ENCODE measurements around the gene EDN2.

The EDN2 gene

DNA sequence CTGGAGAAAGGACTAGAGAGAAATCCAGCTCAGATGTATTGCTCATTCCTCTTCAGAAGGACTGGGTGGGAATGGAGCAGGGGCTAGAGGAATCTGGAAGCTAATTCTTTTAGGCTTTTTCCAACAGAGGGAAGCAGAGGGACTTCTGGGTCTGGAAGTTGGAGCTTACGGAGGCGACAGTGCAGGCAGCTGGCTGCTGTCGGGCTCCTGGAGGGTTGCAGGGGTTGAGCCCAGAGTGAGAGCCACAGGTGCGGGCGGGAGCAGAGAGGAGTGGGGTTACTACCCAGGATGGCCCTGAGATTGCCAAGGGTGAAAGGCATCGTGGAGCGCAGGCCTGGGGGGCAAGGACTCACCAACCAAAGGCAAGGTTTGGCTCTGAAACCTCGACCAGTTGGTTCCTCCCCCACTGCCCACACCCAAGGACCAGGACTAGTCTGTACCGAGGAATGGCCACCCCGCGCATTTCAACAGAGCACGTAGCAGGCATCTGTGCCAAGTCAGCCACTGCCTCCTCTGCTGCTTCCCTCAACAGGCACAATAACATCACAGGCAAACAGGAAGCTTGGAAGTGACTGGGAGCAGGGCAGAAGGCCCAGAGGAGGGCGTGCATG lies 22.7 kb upstream of the EDN2 start:
- TF ChIP-seq GLIS3 (CRISPR knock-in tag; IDR thresholded peaks at IDR 0.05) = no peak
- no peak for TF ChIP-seq ZNF8 (CRISPR knock-in tag; IDR thresholded peaks at IDR 0.05)
- no peak for TF ChIP-seq OSR1 (CRISPR knock-in tag; IDR thresholded peaks at IDR 0.05)
- no peak for TF ChIP-seq SNAI2 (CRISPR knock-in tag; IDR thresholded peaks at IDR 0.05)
- TF ChIP-seq ZC3H10 (CRISPR knock-in tag; IDR thresholded peaks at IDR 0.05) = no peak
- TF ChIP-seq ZFP30 (CRISPR knock-in tag; IDR thresholded peaks at IDR 0.05) = no peak
- TF ChIP-seq ZNF565 (CRISPR knock-in tag; conservative IDR thresholded peaks at IDR 0.05; ENCODE audit: low read depth) = no peak
- ATAC-seq = no peak

DNA sequence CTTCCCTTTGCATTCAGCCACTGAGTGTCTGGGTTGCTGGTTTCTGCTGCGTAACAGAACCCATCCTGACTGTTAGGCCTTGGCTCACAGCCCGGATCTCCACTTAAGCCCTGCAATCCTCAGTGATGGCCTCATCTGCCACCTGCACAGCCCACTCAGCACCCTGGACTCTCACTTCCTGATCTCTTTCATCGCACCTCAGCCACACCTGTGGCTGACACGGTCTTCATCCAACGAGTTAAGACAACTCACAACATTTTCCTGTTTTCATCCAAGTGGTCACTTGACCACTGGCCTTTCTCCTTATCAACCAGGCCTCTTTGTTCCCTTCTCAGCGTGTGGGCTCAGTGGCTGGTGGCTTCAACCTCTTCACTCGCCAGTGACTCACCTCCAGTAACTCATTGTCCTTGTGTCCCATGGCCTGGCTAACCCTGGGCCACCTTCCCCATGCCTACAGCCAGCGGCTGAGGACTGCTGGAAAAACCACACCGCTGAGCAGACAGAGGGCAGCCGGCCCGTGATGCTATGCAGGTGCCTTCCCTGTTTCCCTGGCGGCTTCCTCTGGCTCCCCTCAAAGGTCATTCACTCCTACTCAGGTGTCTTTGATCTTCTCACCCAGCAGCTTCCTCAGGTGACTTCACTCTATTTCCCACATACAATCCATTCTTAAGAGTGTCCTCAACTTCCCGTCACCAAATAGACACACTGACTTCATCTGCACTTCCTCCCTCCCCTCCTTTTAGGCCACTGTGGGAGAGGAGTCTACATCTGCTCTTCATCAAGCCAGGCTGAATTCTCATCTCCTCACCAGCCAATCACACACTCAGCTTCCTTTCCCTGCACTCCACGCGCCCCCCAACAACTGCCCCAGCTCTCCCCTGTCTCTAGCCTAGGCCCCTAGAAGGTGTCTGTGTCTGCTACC lies 19.9 kb upstream of the EDN2 start:
- peak; percentile 59 for ATAC-seq

DNA sequence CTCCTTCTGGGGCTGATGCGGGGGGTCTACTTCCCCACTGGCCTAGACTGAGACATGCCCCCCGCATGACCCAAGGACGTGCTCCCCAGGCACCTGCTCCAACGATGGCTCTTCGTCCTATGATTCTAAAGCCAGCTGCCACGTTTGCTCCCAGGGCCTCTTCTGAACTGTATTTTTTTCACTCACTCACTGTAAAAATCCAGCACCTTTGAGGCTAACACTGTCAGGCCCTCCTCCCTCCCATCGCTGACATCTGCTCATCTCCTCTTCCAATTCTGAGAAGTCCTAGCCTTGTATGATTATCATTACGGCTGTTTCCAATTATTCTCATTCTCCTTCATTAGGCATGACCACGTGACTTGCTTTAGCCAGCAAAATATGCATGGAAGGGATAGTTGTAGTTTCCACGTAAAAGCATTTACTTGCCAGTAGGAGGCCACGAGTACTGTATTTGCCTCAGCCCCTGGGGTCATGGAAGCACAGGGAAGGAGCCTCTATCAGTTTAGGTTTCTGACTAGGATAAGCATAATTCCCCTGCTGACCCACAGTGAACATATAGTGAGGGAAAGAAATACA lies 19.1 kb upstream of the EDN2 start:
- TF ChIP-seq TCF4 (CRISPR knock-in tag; IDR thresholded peaks at IDR 0.05; ENCODE audit: borderline replicate concordance) (peak; percentile 65), BACH2 (CRISPR knock-in tag; IDR thresholded peaks at IDR 0.05; ENCODE audit: borderline replicate concordance) (no peak)
- peak; percentile 52 for ATAC-seq

More for the DNA sequence above, 19.9 kb upstream of the EDN2 start:
- no peak for TF ChIP-seq PPARA (CRISPR knock-in tag; IDR thresholded peaks at IDR 0.05; ENCODE audit: borderline replicate concordance)
- no peak for TF ChIP-seq TCF4 (CRISPR knock-in tag; IDR thresholded peaks at IDR 0.05; ENCODE audit: borderline replicate concordance)
- TF ChIP-seq ZC3H10 (CRISPR knock-in tag; IDR thresholded peaks at IDR 0.05) = no peak
- TF ChIP-seq, protein P1, sequence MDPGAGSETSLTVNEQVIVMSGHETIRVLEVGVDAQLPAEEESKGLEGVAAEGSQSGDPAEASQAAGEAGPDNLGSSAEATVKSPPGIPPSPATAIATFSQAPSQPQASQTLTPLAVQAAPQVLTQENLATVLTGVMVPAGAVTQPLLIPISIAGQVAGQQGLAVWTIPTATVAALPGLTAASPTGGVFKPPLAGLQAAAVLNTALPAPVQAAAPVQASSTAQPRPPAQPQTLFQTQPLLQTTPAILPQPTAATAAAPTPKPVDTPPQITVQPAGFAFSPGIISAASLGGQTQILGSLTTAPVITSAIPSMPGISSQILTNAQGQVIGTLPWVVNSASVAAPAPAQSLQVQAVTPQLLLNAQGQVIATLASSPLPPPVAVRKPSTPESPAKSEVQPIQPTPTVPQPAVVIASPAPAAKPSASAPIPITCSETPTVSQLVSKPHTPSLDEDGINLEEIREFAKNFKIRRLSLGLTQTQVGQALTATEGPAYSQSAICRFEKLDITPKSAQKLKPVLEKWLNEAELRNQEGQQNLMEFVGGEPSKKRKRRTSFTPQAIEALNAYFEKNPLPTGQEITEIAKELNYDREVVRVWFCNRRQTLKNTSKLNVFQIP (CRISPR knock-in tag; IDR thresholded peaks at IDR 0.05; ENCODE audit: borderline replicate concordance, low read depth) = no peak
- TF ChIP-seq ZNF8 (CRISPR knock-in tag; IDR thresholded peaks at IDR 0.05) = no peak
- no peak for TF ChIP-seq ARNTL (CRISPR knock-in tag; IDR thresholded peaks at IDR 0.05; ENCODE audit: borderline replicate concordance, low read depth)
- no peak for TF ChIP-seq ZNF70 (CRISPR knock-in tag; IDR thresholded peaks at IDR 0.05)
- no peak for TF ChIP-seq ZFP30 (CRISPR knock-in tag; IDR thresholded peaks at IDR 0.05)
- TF ChIP-seq, protein P2, sequence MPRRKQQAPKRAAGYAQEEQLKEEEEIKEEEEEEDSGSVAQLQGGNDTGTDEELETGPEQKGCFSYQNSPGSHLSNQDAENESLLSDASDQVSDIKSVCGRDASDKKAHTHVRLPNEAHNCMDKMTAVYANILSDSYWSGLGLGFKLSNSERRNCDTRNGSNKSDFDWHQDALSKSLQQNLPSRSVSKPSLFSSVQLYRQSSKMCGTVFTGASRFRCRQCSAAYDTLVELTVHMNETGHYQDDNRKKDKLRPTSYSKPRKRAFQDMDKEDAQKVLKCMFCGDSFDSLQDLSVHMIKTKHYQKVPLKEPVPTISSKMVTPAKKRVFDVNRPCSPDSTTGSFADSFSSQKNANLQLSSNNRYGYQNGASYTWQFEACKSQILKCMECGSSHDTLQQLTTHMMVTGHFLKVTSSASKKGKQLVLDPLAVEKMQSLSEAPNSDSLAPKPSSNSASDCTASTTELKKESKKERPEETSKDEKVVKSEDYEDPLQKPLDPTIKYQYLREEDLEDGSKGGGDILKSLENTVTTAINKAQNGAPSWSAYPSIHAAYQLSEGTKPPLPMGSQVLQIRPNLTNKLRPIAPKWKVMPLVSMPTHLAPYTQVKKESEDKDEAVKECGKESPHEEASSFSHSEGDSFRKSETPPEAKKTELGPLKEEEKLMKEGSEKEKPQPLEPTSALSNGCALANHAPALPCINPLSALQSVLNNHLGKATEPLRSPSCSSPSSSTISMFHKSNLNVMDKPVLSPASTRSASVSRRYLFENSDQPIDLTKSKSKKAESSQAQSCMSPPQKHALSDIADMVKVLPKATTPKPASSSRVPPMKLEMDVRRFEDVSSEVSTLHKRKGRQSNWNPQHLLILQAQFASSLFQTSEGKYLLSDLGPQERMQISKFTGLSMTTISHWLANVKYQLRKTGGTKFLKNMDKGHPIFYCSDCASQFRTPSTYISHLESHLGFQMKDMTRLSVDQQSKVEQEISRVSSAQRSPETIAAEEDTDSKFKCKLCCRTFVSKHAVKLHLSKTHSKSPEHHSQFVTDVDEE (CRISPR knock-in tag; IDR thresholded peaks at IDR 0.05) = no peak
- TF ChIP-seq TOX (CRISPR knock-in tag; IDR thresholded peaks at IDR 0.05; ENCODE audit: borderline replicate concordance) = no peak
- TF ChIP-seq ZNF565 (CRISPR knock-in tag; conservative IDR thresholded peaks at IDR 0.05; ENCODE audit: low read depth) = no peak

DNA sequence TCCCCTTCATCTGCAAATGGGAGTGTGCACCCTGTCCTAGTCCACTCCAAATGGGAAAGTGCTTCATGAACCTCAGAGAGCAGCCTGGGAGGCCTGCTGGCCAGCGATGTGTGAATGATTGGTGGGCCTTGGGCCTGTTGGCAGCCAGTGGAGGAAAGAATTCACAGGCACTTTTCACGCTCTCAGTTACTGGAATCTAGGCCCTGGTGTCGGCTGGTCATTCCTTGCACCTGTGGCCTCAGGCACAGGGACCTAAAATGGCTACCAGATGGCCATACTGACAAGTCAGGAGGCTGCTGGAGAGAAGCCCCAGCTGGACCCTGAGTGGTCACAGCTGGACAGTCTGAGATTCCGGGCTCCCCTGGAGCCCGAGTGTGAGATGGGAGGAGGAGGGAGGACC lies 18.4 kb upstream of the EDN2 start:
- ATAC-seq = no peak
- TF ChIP-seq, protein P2 (CRISPR knock-in tag; IDR thresholded peaks at IDR 0.05) = no peak
- TF ChIP-seq TCF4 (CRISPR knock-in tag; IDR thresholded peaks at IDR 0.05; ENCODE audit: borderline replicate concordance) (no peak), OSR1 (CRISPR knock-in tag; IDR thresholded peaks at IDR 0.05) (no peak), ZNF565 (CRISPR knock-in tag; conservative IDR thresholded peaks at IDR 0.05; ENCODE audit: low read depth) (no peak), BACH2 (CRISPR knock-in tag; IDR thresholded peaks at IDR 0.05; ENCODE audit: borderline replicate concordance) (no peak), ARNTL (CRISPR knock-in tag; IDR thresholded peaks at IDR 0.05; ENCODE audit: borderline replicate concordance, low read depth) (no peak), ESRRG (CRISPR knock-in tag; IDR thresholded peaks at IDR 0.05) (no peak)
- TF ChIP-seq, protein P3, sequence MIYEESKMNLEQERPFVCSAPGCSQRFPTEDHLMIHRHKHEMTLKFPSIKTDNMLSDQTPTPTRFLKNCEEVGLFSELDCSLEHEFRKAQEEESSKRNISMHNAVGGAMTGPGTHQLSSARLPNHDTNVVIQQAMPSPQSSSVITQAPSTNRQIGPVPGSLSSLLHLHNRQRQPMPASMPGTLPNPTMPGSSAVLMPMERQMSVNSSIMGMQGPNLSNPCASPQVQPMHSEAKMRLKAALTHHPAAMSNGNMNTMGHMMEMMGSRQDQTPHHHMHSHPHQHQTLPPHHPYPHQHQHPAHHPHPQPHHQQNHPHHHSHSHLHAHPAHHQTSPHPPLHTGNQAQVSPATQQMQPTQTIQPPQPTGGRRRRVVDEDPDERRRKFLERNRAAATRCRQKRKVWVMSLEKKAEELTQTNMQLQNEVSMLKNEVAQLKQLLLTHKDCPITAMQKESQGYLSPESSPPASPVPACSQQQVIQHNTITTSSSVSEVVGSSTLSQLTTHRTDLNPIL (CRISPR knock-in tag; IDR thresholded peaks at IDR 0.05; ENCODE audit: low read depth) = no peak

Data from SK-N-SH treated with all-trans-retinoic acid at 6 μM for 48 hours (cell line).